NCI-H2029 treated with DMSO at 0.1 percent for 48 hours (cell line): Measurements from ENCODE around the gene RCOR1.
"Not testable (repeated sequence)": the region's sequence is repeated elsewhere in the genome, so short reads cannot be mapped to it uniquely, and the experiment has no call there.

Experiments used
- DNase-seq: peaks from one replicate; lab custom pipeline; 2025; lab: John Stamatoyannopoulos, UW

Gene RCOR1

DNA sequence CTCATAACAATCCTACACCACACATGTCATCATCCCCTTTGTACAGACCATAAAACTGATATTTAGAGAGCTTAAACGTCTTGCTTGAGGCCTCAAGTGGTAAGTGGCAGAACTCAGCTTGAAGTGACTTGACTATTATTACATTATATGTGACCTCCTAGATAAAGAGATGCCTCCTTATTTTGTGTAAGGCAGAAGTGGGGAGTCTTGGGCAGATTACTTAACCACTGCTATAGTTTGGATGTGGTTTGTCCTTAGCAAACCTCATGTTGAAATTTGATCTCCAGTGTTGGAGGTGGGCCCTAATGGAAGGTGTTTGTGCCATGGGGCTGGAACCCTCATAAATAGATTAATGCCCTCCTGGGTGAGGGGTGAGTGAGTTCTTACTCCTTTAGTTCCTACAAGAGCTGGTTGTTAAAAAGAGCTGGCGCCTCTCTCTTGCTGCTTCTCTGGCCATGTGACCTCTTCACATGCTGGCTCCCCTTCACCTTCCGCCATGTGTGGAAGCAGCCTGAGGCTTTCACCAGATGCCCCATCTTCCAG, 37.4 kb downstream of the RCOR1 start:
- DNase-seq = no peak

DNA sequence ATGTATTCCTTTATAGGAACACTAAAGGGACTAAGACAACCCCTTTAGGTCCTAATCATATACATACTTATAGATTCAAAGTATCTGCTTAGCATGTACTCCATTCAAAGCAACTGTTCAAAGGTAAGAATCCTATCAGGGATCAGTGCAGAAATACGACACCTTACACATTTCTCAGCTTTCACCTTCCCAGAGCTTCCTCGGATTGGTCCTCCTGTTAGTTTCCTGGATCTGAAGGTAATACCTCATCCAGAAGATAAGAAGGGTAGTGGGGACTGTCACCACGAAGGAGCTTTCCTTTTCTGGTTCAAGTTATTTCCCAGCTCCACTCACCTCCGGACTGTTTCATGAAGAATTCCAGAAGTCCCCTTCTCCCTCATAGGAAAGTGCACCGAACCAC, 38.0 kb downstream of the RCOR1 start:
- no peak for DNase-seq

- DNase-seq = no peak
Measured at GRCh38 chr14:102630881-102631280, 38.4 kb downstream of the RCOR1 start.

- no peak for DNase-seq
Measured at GRCh38 chr14:102633906-102634595, 41.6 kb downstream of the RCOR1 start.

DNA sequence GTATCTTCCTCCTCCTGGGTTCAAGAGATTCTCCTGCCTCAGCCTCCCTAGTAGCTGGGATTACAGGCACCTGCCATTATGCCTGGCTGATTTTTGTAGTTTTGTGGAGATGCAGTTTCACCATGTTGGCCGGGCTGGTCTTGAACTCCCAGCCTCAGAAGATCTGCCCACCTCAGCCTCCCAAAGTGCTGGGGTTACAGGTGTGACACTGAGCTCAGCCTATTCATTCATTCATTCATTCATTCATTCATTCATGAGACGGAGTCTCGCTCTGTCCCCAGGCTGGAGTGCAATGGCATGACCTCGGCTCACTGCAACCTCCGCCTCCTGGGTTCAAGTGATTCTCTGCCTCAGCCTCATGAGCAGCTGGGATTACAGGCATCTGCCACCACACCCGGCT, 47.2 kb downstream of the RCOR1 start:
- not testable (repeated sequence) for DNase-seq

DNA sequence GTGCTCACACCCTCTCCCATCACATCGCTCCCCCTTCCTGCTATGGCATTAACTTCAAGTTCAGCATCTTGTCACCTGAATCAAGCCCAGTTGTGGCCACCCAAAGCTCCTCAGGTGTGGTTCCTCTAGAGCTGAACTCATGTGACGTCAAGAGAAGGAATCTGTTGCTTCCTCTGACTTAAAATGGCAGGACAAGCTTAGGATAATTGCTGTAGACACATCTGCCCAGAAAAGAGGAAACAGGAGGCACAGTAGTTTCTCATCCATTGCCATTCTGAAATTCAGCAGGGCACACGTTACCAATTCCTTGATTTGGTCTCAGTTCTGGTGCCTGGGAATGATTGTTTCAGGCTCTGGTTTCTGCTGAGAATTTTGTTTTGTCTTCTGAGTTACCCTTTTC, 52.1 kb downstream of the RCOR1 start:
- DNase-seq = no peak

- no peak for DNase-seq
Measured at GRCh38 chr14:102645746-102646440, 53.4 kb downstream of the RCOR1 start.

GRCh38 chr14:102646615-102647014, 54.2 kb downstream of the RCOR1 start:
- no peak for DNase-seq

GRCh38 chr14:102652194-102652593, 59.7 kb downstream of the RCOR1 start:
- DNase-seq = no peak

DNA sequence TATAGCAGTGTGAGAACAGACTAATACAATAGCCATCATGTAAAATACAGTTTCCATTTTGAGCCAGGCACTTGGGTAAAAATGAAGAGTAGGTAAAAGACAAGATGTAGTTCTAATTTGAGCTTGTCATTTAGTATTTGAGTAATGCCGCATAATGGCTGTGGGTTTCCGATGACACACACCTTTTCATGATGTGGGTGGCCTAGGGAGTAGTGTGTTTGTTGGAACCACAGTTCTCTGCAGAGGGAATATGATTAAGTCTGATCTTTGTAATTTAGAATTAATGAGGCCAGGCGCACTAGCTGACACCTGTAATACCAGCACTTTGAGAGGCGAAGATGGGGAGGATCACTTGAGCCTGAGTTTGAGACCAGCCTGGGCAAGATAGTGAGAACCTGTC, 61.8 kb downstream of the RCOR1 start:
- no peak for DNase-seq

- DNase-seq = no peak
Measured at GRCh38 chr14:102655137-102655536, 62.7 kb downstream of the RCOR1 start.

DNA sequence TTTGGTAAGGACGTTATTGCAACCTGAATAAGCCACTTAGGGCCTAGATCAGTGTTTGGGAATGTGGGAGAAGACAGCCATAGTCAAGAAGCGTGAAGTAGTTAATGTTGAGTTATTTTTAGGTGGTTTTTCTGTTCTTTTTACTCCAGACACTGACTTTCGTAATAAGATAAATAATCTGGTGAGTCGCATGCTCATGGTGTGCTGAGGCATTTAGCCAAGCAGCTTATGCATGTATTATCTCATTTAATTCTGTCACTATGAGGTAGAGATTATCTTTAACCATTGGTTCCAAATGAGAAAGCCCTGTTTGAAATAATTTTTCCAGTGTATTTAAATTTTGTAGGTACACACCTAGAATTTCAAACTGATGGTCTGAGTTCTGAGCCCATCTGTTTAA, 67.3 kb downstream of the RCOR1 start:
- no peak for DNase-seq

GRCh38 chr14:102661614-102662013, 69.2 kb downstream of the RCOR1 start:
- no peak for DNase-seq

DNA sequence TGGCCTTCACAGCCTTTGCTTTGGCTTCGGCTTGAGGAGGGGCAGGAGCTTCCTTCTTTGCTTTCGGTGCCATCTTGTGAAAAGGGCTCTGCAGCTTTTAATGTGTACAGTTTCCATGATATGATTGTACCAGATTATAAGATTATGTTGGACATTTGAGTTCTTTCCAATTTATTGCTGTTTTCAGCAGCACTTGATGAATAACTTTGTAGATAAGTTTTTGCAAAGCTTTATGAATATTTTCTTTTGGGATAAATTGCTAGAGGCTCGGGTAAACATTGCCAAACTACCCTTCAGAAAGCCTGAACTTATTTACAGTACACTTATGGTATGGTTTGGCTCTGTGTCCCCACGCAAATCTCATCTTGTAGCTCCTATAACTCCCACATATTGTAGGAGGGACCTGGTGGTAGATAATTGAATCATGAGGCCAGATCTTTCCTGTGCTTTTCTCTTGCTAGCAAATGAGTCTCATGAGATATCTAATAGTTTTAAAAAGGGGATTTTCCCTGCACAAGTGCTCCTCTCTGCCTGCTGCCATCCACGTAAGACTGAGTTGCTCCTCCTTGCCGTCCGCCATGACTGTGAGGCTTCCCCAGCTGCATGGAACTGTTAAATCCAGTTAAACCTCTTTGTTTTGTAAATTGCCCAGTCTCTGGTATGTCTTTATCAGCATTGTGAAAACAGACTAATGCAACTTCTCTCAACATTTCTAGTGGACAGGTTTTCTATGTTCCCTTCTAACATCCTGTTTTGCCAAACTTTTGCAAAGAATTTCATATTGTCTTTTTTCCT, 70.4 kb downstream of the RCOR1 start:
- DNase-seq = no peak

DNA sequence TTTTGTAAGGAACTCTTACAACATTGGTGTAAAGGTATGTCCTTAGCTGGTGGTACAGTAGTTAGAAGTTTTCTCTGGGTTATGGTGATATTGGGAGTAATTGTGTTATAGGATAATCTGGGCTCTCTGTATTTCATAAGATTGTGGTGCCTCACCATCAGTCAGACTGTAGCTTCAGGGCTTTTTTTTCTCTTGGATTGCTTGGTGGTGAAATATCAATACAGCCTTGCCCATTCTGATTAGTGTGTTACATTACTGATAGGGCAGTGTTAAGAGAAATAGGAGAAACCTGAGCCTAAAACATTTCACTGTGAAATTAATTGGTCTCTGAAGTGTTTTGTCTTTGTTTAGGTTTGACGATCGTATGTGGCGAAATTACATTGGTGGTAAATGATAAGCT, 71.0 kb downstream of the RCOR1 start:
- no peak for DNase-seq

GRCh38 chr14:102665621-102666020, 73.2 kb downstream of the RCOR1 start:
- DNase-seq = no peak

- DNase-seq = no peak
Measured at GRCh38 chr14:102666635-102667034, 74.2 kb downstream of the RCOR1 start.

- no peak for DNase-seq
Measured at GRCh38 chr14:102667703-102668102, 75.3 kb downstream of the RCOR1 start.

GRCh38 chr14:102668291-102668873, 75.9 kb downstream of the RCOR1 start:
- DNase-seq = peak; percentile 9

GRCh38 chr14:102671410-102671809, 79.0 kb downstream of the RCOR1 start:
- DNase-seq = no peak

DNA sequence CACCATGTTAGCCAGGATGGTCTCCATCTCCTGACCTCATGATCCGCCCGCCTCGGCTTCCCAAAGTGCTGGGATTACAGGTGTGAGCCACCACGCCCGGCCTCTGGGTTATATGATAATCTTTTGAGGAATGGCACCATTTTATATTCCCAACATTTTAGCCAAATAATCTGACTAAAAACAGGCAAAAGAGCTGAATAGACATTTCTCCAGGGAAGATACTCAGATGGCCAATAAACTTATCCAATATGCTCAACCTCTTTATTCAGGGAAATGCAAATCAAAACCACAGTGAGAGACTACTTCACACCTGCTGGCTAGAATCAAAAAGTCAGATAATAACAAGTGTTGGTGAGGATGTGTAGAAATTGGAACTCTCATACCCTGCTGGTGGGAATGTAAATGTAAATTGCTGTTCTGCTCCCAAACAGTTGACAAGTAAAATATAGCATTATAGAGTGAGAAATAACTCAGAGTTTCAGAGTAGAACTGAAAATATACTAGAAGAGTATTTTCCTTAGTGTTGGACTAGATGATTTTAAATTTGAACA, 80.0 kb downstream of the RCOR1 start:
- DNase-seq = no peak

GRCh38 chr14:102675396-102675795, 82.9 kb downstream of the RCOR1 start:
- no peak for DNase-seq
